ENCODE measurements around the gene DNAJC15.
"Not testable (repeated sequence)": the region's sequence is repeated elsewhere in the genome, so short reads cannot be mapped to it uniquely, and the experiment has no call there.

Gene DNAJC15

DNA sequence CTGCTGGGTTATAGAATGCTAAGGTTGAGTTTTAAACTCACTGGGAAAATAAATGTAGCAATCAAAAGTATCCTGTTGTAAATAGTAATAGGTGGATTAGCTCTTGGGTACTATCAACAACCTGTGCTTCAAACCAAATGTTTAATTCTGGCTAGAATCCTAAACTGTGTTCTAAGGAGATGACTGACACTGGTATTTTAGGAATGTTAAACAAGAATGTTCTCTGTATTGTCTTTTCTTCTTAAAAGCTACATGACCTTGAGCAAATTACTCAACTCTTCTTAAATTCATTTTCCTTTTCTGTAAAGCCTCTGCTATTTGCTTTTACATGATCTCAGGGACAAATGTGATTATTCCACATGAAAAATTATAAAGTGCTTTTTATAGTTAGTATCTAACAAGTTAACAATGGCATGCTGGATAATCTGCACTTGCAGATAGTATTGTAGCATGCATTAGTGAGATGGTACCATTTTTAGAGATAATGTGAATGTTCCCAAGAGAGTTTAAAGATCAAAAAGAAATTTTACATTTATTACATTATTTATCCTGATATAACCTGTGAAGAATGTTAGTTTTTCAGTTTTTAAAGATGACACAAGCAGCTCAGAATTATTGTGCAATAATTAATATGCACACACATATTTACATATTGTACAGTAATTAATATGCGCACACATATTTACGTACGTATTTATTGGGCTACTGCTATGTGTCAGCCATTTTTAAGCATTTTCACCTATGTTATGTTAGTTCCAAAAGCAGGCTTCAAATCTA is 17.7 kb upstream of the DNAJC15 start:
- DNase-seq (ENCODE audit: low read depth), result no peak

DNA sequence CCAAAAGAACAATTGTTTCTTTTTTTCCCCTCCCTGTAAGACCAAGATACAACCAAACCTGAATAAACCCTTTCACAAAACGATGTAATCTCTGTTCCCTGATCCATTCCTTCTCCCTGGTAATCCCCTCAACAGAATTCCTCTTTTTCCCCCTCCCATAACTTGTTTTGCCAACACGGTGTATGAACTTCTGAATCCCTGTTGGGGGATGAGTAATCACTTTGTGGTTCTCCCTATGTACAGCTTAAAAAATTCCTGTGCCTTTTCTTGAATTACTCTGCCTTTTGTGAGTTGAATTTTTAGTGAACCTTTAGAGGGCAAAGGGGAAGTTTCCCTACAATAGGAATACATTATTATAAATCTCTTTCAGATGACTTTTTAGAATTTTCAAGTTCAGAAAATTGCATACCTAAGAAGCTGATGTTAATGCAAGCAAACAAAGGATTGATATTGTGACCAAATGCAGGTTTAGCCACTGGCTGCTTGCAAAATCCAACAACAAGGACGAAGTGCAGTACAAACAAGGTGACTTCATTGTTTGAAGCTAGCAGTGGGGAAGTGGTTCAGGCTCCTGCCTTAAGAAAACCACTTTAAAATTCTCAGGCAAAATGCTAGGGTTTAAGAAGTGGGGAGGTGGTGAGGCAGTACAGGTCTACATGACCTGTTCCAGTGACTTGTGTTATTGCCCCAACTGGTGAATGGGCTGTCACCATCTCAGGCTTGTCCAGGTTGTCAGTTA is 16.3 kb upstream of the DNAJC15 start:
- DNase-seq (ENCODE audit: low read depth), result no peak

DNA sequence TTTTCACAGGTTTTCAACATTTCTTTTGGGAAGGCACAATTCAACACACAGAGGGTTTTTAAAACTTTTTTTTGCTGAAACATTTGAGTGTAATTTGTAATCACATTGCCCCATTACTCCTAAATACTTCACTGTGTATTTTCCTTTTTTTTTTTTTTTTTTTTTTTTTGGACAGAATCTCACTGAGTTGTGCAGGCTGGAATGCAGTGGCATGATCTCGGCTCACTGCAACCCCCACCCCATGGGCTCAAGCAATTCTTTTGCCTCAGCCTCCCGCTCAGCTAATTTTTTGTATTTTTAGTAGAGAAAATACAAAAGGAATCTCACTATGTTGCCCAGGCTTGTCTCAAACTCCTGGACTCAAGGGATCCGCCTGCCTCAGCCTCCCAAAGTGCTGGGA is 14.8 kb upstream of the DNAJC15 start:
- DNase-seq (ENCODE audit: low read depth), result no peak

DNA sequence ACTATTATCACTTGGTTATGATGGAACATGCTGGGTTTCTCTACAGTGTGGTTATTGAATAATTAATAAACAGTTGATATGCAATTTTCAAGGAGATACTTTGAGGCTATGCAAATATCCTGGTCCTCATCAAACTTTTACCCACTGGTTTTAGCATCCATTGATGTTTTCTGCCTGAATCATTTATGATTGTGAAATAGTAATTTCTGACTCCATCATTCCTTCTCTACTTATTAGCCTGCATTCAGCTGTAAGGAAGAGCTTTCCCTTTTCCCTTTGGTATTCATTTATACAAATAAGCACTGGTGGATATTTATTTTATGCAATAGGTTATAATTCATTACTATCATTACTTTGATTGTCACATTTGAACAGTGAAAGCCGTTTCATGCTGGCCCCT is 13.9 kb upstream of the DNAJC15 start:
- no peak for DNase-seq (ENCODE audit: low read depth)

DNA sequence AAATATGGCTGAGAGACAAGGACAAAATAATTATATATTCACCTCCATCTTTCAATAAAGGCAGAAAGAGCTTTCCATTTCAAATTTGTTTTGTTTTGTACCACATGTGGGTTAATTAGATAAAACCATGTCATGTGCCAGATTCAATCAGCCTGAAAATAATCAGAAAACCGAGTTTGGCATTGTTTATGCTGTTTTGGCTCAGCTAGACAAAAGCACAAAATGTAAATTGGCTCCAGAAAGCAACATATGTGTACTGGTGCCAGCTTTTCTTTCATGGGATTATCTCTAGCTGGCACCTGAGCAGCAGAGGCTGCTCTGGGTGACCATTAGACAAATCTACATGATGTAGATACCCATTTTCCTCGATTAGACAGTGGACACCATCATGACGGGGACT is 9.2 kb upstream of the DNAJC15 start:
- DNase-seq (ENCODE audit: low read depth), result no peak

DNA sequence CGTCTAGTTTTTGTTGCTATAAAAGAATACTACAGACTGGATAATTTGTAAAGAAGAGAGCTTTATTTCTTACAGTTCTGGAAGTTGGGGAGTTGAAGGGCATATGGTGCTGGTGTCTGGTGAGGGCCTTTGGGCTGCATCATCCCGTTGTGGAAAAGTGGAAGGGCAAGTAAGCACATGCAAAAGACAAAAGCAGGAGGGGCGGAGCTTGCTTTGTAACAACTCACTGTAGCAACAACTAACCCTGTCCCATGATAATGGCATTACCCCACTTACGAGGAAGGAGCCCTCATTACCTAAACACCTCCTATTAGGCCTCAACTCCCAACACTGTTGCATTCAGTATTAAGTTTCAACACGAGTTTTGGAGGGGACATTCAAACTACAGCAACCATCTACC is 7.2 kb upstream of the DNAJC15 start:
- no peak for DNase-seq (ENCODE audit: low read depth)

DNA sequence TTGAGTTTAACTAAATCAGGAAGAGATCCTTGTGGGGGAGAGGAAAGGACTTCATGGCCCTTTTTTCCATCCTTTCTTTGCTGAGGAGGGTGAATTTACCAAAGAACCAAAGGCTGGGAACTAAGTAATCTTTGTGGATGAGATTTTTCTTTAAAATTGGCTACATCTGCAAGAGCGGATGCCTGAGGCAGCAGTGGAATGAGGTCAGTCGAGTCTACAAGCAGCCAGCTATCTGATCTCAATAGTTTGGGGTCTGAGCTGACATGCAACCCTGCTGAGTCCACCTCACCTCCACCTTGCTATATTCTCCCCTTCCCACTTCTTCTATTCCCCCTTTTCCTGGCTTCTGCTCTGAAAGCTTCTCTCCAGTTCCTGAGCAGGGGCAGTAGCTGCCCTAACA is 3.6 kb upstream of the DNAJC15 start:
- DNase-seq (ENCODE audit: low read depth), result no peak

DNA sequence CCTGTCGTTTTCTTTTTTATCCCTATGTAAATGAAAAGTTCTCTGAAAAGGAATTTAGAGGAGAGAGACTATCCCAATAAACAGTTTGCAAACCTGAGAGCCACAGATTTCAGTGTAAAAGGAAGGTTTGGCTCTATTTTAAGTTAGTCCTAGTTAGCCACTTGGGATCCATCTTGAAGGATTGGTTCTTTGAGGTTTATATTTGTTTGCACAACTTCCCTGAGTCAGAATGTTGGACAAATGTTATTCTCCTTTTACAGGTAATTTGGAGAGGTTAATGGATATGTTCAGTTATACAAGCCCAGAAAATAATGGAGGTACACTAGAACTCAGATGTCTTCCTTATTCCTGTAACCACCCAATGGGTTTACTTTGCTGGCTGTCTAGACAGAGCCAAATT is 2.6 kb upstream of the DNAJC15 start:
- no peak for DNase-seq (ENCODE audit: low read depth)

DNA sequence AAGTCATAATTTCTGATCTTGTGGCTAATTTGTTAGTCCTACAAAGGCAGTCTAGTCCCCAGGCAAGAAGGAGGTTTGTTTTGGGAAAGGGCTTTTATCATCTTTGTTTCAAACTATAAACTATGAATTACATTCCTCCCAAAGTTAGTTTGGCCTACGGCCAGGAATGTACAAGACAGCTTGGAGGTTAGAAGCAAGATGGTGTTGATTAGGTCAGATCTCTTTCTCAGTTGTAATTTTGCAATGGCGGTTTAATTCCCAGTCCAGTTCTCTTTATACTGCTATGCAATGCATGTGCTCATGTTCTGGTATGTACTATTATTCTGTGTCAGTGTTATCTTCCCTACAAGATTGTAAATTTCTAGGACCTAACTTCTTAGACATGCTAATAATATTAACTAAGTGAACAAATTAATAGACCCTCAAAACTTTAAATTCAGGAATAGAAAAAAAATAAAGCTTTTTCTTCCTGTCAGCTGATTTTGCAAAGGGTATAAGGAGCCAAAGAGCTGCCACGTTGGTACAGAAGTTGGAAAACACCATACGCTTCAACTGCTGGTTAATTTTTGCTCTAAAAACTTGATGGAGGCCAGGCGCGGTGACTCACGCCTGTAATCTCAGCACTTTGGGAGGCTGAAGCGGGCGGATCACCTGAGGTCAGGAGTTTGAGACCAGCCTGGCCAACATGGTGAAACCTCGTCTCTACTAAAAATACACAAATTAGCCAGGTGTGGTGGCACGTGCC is 1.3 kb upstream of the DNAJC15 start:
- no peak for DNase-seq (ENCODE audit: low read depth)

DNA sequence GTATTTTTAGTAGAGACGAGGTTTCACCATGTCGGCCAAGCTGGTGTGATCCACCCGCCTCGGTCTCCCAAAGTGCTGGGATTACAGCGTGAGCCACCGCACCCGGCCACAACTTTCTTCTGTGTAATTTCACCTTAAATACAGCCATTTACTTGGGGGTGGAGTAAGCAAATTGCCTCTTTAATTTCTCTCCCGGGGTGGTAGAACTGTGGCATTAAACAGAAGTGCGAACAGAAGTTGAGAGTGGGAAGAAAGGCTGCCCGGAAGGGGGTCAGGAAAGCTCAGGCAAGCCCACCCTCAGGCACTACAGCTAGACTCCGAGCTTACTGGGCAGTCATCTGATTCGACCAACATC is 475 bp upstream of the DNAJC15 start:
- no peak for DNase-seq (ENCODE audit: low read depth)

DNA sequence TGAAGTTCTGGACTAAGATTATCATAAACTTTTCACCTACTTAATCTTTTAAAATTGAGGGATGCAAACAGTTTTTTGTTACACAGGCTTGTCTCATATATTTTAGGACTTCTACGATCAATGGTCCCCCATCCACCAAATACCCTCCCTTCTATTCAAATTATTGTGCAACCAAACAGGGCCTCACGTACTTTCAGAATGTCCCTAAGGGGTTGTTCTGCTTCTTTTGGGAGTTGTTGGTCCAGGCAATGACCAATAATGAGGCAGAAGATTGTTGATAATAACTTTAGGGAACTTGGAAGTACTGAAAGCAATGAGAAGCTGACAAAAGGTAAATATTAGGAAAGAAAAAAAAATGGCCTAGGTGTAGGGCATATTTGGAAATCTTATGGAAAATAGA is 2.9 kb downstream of the DNAJC15 start:
- no peak for DNase-seq (ENCODE audit: low read depth)

DNA sequence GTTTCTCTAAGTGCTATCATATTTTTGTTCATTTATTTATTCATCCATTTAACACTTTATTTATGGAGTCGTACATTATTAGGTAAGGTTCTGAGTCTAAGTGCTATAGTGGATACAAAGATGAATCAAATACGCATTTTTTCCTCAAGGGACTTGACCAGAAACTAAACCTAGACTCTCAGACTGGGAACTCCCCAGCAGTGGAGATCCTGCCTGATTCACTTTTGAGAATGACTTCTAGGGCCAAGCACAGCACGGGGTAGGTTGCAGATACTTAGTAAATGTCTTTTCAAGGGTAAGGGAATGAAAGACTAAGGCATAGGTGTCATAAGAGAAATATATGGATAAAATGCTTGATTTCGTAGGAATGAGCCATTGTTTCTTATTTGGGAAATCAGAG is 7.2 kb downstream of the DNAJC15 start:
- DNase-seq (ENCODE audit: low read depth), result no peak

DNA sequence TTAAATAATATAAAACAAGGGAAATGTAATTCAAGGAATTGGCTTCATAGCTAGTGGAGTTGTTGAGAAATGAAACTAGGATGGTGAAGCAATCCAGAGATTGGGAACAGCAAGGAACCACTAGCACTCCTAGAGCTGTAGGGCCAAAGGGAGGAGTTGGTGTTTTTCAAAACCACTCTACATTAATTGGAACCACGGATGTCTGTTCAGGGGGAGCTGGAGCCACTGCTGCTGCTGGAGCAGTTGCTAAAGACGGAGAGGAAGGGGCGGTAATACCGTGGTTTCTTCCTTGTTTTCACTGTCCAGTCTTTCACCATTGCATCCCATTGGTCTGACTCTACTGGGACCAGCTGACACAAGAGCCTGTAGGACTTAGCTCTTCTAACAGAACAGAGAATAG is 8.5 kb downstream of the DNAJC15 start:
- no peak for DNase-seq (ENCODE audit: low read depth)

DNA sequence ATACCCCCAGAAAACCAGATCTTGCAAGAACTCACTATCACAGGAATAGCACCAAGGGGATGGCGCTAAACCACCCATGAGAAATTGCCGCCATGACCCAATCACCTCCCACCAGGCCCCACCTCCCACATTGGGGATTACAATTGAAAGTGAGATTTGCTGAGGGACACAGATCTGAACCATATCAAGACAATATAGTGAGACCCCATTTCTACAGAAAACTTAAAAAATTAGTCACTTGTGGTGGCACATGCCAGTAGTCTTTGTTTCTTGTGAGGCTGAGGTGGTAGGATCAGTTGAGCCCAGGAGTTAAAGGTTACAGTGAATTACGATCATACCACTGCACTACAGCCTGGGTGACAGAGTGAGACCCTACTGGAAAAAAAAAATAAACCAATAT is 9.7 kb downstream of the DNAJC15 start:
- no peak for DNase-seq (ENCODE audit: low read depth)

DNA sequence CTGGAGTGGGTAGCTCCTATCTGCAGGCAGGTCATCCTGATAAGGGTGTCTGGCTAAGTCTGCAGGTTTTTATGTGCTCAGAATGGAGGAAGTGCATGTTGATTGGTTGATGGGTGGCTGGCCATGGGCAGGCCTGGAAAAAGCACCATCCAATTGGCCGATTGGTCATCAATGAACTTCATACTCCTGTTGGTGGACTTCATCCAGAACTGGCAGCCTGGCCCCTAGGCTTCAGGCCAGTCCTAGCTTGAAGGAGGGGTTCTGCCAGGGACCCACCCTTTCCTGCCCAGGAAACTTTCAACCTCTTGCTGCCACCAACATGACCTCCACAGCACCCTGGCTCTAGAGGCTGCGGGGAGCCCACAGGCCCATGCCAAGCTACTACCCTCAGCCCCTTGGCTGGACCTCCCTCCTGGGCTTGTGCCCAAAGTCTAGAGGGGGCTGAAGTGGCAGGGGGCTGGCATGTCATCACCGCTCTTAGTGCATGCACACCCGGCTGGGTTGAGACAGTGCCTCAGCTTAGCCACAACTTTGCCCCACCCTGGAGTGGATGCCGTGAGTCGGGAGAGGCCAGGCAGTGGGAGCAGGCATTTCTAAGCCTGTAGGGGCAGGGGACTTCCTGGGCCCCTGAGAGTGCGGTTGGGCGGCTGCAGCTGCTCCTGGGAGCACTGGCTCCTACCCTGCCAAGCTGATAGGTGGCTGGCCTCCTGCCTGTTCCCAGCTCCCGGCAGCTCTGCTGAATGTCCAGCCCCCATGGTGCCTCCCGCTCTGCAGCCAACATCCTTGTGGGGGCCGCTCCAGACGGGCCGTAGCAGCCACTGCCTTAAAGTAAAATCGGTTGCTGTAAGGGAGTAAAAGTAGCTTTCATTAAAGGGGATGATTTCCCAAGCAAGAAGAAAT is 13.2 kb downstream of the DNAJC15 start:
- DNase-seq (ENCODE audit: low read depth), result no peak

DNA sequence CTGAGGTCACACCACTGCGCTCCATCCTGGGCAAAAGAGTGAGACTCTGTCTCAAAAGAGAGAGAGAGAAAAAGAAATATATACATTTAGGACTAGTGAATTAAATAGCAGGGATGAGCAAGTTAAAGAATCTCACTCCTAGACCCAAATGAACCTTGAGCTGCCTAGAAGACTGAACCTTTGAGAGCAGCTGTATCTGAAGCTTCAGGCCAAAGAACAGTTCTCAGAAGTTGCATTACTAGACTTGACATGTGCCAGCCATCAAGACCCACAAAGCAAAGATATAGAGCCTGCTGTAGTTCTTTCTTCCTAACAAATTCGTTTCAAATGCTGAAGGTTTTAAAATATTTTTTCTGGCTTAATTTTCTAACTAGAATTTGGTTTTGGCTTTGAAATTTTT is 16.6 kb downstream of the DNAJC15 start:
- DNase-seq (ENCODE audit: low read depth), result no peak

DNA sequence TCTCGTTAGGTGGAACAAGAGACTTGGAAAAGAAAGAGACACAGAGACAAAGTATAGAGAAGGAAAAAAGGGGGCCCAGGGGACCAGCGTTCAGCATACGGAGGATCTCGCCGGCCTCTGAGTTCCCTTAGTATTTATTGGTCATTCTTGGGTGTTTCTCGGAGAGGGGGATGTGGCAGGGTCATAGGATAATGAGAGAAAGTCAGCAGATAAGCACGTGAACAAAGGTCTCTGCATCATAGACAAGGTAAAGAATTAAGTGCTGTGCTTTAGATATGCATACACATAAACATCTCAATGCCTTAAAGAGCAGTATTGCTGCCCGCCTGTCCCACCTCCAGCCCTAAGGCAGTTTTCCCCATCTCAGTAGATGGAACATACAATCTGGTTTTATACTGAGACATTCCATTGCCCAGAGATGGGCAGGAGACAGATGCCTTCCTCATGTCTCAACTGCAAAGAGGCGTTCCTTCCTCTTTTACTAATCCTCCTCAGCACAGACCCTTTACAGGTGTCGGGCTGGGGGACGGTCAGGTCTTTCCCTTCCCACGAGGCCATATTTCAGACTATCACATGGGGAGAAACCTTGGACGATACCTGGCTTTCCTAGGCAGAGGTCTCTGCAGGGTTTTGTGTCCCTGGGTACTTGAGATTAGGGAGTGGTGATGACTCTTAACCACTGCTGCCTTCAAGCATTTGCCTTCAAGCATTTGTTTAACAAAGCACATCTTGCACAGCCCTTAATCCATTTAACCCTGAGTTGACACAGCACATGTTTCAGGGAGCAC is 17.4 kb downstream of the DNAJC15 start:
- DNase-seq (ENCODE audit: low read depth), result not testable (repeated sequence)

DNA sequence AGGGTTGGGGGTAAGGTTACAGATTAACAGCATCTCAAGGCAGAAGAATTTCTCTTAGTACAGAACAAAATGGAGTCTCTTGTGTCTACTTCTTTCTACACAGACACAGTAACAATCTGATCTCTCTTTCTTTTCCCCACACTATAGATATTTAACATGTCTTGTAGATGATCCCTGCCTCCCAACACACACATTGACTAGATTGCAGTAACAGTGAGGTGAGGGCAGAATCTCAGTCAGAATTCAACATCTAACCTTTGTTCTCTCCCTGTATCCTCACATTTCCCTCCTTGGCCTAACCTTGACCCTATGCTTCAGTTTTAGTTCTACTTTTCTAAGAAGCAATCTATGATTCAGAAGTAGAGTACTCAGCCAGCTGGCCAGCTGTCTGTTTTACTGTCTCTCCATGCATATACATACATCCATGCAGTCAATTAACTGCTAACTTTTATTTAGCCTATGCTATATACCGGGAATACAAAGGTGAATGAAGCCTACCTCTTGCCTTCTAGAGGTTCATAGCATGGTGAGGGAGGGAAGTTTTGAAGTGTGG is 18.1 kb downstream of the DNAJC15 start:
- no peak for DNase-seq (ENCODE audit: low read depth)

DNA sequence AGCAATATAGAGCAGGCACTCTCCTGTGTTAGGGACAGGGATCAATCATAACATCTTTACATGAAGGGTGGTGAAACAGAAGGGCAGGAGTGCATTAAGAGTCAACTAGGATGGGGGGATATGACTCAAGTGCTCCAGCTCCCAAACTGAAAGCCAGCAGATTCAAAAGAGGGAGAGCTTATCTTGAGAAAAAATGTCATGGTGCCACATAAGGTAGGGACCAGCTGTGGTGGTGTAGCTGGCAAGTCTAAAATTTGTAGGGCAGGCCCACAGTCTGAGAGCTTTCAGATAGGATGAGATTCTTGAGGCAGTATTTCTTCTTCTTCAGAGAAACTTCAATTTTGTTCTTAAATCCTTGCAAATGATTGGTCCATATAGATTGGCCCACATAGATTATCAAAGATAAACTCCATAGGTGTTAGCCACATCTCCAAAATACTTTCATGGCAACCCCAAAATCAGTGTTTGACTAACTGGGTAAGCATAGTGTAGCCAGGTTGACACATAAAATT is 19.1 kb downstream of the DNAJC15 start:
- DNase-seq (ENCODE audit: low read depth), result no peak

DNA sequence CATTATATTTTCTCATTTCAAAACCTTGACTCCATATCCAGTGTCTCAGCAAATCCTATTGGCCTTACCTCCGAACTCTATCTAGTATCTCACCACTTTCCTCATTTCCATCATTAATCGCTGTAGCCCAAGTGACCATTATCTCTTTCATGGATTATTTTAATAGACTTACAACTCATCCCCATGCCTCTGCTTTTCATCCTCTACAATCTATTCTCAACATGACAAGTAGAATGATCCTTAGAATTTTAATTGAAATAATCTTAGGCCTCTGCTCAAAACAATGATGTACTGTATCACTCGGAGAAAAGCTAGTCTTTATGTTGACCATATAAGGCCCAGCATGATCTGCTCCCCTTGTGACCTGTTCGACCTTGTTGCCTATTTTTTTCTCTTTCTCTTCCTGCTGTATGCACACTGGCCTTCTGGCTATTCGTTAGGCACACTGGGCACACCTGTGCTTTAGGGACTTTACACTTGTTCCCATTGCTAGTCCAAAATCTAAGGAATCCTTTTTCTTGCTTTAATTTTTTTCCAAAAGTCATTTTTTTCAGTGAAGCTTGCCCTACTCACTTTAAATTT is 21.4 kb downstream of the DNAJC15 start:
- DNase-seq (ENCODE audit: low read depth), result no peak
